ENCODE data around the gene FAM171A2.

The FAM171A2 gene

DNA sequence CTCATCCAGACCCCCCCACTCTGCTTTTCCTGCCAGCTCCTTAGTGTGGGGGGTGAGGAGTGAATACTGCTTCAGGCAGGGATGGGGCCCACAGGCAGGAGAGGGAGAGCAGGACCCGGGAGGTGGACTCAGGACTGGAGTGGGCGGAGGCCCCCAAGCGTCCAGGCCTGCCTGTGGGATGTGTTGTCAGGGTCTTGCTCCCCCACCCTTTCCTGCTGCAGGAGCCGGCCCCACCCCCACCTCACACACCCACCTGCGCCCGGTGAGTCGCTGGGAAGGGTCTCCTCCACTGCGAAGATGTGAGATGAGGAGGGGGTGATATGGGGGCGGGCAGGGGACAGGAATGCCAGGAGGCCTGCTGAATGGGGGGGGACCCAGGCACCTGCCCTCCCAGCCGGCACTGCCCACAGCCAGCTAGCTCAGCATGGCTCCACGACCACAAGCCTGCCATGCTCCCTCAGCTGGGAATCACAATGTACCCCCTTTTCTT is 1.1 kb downstream of the FAM171A2 start:
- TF ChIP-seq, protein P1, sequence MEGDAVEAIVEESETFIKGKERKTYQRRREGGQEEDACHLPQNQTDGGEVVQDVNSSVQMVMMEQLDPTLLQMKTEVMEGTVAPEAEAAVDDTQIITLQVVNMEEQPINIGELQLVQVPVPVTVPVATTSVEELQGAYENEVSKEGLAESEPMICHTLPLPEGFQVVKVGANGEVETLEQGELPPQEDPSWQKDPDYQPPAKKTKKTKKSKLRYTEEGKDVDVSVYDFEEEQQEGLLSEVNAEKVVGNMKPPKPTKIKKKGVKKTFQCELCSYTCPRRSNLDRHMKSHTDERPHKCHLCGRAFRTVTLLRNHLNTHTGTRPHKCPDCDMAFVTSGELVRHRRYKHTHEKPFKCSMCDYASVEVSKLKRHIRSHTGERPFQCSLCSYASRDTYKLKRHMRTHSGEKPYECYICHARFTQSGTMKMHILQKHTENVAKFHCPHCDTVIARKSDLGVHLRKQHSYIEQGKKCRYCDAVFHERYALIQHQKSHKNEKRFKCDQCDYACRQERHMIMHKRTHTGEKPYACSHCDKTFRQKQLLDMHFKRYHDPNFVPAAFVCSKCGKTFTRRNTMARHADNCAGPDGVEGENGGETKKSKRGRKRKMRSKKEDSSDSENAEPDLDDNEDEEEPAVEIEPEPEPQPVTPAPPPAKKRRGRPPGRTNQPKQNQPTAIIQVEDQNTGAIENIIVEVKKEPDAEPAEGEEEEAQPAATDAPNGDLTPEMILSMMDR (conservative IDR thresholded peaks at IDR 0.05) = no peak
- no peak for TF ChIP-seq ZFX (IDR thresholded peaks at IDR 0.05)
- H3K27ac ChIP-seq = no peak overlapping the region; the same call in 1 of the 2 replicates

DNA sequence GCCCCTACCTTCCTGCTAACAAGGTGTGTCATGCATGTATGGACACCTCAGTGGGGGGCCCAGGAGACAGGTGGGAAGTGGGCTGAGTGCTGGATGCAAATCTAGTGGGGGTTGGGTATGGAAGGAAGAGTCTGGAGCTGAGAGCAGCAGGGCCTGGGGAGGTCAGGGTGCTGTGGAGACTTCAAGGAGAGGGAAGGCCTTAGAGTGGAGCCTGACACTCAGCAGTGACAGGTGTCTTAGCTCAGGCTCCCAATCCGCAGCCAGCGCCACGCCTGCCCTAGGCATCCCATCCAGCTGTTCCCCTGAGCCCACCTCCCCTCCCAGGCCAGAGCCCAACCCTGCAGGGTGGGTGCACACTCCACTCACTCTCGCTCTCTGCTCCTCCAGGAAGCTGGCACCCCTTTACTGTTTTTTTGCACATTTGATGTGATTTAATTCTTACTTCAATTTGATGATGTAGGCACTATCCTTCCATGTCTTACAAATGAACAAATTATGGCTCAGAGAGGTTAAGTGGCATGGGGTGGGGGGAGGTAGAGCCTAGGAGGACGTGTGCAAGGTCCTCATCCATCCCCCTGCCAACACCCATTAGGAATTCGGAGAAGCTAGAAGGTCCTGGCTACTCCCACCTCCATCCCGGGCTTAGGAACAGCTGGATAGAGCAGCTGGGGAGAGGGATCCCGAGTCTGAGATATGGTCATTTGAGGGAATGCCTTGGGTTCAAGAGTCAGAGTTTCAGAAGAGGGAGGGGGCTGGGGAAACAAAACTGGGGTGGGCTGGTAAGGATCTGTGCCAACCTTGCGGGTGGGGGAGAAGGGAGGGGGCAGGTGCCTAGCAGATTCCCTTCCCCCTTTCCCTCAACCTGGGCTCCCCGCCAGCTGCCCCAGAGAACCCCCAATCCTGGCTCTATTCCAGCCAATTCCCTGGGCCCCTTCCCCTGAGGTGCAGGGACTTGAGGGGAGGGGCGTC is 2.1 kb downstream of the FAM171A2 start:
- no peak overlapping the region for H3K27ac ChIP-seq
- TF ChIP-seq, protein P1 (conservative IDR thresholded peaks at IDR 0.05) = no peak
- no peak for TF ChIP-seq ZFX (IDR thresholded peaks at IDR 0.05)

DNA sequence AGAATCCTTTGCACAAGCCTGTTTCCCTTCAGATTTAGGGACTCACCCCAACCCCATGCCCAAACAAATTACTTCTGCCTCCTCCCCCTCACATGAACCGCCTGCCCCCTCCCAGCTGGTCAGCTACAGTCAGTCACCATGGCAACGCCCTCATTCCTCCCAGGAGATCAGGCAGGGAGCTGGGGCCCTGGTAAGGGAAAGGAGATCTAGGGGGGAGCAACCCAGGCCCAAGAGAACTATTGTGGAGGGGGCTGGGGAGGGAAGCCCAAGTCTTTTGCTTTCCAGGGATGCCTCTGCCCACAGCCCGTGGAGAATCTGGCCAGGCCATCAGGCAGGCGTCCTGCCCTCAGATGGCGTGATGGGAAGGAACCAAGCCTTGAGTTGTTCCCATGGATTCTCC is 2.8 kb downstream of the FAM171A2 start:
- TF ChIP-seq ZFX (IDR thresholded peaks at IDR 0.05) = no peak
- TF ChIP-seq, protein P1 (conservative IDR thresholded peaks at IDR 0.05) = no peak
- no peak overlapping the region for H3K27ac ChIP-seq

DNA sequence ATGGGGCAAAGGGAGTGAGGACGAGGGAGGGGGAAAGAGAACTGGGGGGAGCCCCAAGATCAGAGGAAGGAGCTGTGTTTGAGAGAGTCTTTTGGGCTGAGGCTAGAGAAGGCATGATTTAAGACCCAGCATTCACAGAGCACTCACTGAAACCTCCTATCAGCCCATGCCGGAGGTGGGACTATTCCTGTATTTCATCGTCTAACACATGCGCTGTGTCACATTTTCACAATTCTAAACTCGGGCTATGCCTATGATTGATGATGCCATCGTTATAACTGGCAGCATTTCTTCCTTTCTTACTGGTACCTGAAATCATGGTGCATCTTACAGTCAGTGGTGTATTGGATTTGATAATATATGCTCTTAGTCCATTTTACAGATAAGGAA is 3.5 kb downstream of the FAM171A2 start:
- no peak overlapping the region for H3K27ac ChIP-seq
- TF ChIP-seq ZFX (IDR thresholded peaks at IDR 0.05) = no peak
- TF ChIP-seq, protein P1 (conservative IDR thresholded peaks at IDR 0.05) = no peak

DNA sequence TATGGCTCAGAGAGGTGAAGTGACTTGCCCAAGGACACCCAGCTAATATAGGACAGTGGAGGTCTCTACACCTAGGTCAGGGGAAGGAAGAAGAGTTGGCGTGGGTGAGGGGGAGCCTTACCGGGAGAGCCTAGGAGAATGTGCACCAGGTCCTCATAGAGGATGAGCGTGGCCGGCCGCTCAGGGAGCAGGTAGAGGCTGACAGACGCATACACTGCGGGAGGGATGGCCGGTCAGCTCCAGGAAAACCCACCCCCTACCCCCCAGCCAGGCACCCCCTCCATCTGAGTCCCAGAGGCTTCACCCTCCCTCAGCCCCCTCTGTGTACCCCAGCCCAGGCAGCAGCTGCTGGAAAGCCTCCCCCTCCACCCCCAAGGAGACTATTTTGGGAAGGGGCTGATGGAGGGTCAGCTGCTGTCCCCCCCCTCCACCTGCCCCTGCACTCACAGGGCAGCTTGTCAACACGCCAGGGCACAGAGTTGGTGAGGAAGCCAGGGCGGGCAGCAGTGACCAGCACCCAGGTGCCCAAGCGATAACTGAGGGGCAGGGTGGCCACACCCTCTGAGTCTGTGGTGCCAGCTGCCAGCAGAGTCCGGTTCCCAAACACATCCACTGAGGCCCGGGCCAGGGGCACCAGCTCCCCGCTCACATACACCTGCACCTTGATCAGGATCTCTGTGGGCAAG is 4.1 kb downstream of the FAM171A2 start:
- no peak overlapping the region for H3K27ac ChIP-seq
- TF ChIP-seq, protein P1 (conservative IDR thresholded peaks at IDR 0.05) = no peak
- no peak for TF ChIP-seq ZFX (IDR thresholded peaks at IDR 0.05)

DNA sequence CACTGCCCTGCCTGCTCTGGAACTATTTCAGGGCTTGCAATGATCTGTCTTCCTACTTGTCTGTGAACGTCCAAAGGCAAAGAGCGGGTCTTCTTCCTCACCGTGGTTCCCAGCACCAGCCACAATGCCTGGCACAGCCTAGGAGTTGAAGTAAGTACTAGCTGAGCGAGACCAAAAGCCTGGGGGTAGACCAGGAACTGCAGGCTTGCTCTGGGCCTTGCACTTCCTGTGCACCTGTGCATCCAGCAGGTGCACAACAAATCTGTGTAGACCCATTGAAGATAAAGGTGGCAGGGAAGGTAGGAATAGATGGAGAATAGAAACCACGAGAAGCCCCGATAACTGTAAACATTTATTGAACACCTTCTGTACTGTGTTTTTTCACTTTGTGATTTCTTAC is 4.6 kb downstream of the FAM171A2 start:
- no peak overlapping the region for H3K27ac ChIP-seq
- TF ChIP-seq ZFX (IDR thresholded peaks at IDR 0.05) = no peak
- TF ChIP-seq, protein P1 (conservative IDR thresholded peaks at IDR 0.05) = no peak

DNA sequence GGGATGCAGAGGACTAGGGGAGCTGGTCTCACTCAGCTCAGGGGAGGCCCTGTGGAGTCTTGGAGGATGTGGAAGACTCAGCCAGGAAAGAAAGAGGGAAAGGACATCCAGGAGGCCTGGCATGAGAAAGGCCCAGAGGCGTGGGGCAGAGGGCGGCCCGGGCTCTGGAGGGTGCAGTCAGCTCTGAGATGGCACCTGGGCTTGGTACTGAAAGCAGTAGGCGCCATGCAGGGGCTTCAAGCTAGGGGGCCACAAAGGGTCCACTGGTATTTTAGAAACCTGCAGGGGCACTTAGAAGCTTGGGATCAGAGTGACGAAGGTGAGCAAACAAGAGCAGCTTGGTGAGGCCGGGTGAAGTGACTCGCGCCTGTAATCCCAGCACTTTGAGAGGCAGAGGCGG is 5.6 kb downstream of the FAM171A2 start:
- H3K27ac ChIP-seq = no peak overlapping the region
- no peak for TF ChIP-seq ZFX (IDR thresholded peaks at IDR 0.05)
- TF ChIP-seq, protein P1 (conservative IDR thresholded peaks at IDR 0.05) = no peak

Data from C4-2B (cell line).